Right kidney (tissue), 1 donor: ENCODE data around the gene FAM76B.

Experiments used
- DNase-seq: peaks from one replicate; pipeline ENCODE4 v3.0.0-alpha.2; 2016

Gene FAM76B

DNA sequence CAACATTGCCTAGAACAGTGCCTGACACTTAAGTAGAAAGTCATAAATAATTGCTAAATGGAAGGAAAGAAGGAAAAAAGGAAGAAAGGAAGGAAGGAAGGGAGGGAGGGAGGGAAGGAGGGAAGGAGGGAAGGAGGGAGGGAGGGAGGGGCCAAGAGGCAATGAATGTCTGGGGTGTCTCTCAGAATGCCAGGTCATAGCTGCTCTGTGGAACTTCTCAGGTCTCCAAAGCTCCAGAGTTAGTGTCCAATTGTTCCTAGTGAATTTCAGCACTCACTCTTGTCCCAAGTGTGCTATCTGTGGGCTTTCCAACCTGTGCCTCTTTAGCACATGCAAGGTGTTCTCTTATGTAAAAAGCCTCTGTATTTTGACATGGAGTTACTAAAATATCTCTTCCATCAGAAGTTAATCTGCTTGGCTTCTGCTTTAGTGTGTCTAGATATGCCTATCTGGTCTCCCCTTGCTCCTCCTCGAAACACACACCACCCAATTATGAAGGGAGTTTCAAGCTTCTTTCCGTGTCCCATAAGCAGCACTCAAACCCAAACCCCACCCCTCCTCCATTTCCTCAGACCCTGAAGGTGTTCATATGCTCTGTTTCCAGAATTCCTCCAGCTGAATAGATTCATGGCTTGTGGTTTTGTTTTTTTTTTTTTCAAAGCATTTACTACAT is 56.5 kb downstream of the FAM76B start:
- no peak for DNase-seq

DNA sequence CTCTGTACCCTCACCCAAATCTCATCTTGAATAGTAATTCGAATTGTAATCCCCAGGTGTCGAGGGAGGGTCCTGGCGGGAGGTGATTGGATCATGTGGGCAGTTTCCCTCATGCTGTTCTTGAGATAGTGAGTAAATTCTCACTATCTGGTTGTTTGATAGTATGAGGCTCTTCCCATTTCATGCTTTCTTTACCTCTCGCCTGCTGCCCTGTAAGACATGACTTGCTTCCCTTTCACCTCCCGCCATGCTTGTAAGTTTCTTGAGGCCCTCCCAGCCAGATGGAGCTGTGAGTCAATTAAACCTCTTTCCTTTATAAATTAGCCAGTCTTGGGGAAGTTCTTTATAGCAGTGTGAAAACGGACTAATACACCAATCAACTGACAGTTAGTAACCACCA is 60.1 kb downstream of the FAM76B start:
- no peak for DNase-seq

DNA sequence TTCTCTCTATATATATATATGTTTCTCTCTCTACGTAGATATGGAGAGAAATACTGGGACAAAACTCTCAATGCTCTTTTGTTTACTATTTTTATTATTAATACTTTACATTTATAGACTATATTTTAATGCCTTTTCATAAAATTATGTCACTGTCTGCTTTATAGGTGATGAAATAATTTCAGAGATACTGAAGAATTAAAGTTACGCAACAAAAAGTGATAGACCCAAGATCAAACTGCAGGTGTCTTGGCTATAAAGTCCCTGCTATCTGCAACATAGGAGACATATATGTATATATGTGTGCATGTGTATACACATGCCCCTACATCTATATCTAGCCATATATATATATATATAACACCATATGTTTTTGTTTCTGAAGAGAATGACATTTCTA is 60.8 kb downstream of the FAM76B start:
- DNase-seq = no peak

DNA sequence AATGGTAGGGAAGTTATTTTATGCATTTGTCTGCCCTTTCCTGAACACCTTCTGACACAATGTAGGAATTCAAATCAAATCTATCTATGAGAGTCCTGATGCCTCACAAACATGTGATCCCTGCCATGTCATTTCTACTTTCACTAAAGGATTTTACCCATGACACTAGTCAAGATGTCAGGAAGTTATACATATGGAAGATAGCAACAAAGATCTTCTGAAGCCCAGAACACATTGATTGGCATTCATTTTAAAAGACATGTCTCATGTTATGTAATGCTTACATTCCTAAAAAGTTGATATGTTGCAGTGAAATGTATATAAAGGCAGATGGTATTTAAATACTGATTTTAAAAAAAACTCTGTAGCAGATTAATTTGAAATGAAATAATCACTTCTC is 61.5 kb downstream of the FAM76B start:
- no peak for DNase-seq

DNA sequence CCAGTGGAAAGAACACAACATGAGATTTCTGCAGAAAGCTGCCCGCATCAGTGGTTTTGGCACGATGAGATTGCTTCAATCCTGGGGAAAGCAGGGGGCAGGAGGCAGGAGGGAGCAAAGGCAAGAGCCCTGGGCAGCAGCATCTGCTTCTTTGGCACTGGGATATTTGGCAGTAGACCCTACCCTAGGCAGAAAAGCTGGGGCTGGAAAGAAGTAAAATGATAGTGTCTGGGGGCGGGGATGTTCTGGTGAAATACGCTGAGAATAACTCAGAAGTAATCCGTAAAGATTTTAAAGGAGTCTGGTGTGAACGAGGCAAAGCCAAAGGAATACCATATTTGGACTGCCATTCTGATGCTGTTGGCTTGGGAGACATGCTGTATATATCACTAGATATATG is 62.0 kb downstream of the FAM76B start:
- no peak for DNase-seq

DNA sequence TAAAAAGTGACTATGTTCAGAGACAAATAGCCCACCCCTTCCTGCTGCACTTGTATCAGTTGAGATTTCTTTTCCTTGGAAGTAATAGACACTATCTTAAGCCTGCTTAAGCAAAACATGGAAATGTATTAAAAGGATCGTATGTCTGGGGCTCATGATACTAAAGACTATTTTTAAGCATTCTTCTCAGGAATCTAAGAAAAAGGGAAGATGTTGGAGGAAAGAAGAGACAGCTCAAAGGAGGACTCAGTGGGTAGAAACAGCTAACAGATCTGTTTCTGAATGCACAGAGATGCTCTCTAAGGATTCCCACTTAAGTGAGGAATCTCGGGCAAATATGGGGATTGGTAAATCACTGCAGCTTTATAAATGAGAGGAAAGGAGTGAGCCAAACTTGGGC is 62.5 kb downstream of the FAM76B start:
- DNase-seq = no peak

DNA sequence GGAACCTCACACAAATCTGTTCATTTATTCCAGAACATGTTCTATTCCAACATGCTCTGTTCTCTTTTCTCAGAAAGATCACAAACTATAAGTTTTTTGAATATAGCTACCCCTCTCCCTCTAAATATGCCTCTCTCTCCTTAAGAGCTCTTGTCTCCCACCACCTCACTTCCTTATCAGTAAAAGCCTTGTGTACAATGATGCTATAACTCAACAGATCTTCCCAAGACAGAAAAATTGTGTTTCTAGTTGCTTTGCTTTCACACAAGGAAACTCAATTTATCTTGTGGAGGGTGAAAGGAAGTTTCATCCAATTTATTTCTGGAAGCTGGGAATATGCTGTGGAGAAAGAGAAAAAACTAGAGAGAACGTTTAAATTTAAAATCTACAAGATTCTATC is 64.4 kb downstream of the FAM76B start:
- DNase-seq = no peak

DNA sequence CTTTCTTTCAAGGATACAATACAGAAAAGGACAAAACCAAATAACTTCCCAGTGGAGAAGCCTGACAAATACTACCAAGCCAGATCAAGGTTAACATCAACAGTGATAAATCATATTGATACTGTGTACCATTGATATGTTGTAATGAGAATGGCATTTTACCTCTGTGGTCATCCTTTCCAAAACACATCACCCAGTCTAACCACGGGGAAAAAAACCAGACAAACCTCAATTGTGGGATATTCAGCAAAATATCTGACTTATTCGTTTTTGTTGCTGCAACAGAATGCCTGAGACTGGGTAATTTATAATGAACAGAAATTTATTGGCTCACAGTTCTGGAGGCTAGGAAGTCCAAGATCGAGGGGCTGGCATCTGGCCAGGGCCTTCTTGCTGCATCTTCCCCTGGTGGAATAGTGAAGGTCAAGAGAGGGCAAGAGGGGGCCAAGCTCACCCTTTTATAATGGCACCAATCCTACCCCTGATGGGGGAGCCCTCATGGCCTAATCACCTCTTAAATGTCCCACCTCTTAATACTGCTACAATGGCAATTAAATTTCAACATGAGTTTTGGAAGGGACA is 66.1 kb downstream of the FAM76B start:
- DNase-seq = no peak

DNA sequence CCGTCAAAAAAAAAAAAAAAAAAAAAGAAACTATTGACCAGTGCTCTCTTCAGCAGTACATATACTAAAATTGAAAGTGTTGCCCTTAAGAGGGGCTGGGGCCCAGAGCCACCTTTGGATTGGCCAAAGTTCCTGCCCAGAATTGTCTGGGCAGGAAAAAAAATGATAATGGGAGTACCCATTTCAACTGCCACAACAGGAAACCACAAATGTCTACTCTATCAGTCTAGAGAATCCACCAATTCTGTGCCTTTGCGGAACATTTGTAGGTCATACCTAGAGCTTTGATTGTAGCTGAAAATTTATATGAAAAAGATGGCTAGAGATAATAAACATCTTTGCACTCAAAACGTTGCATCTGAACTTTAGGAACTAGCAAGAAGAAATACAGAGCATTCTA is 69.4 kb downstream of the FAM76B start:
- DNase-seq = no peak
